C4-2B (cell line): ENCODE measurements around the gene SPATA33.

Experiments
- H3K27ac ChIP-seq: fragments of 450-650 bp; 2 replicates; pipeline ENCODE4 v1.5.1; 2017
- ZFX ChIP-seq: fragments of 450-650 bp; IDR thresholded peaks from 2 replicates; pipeline ENCODE4 v1.6.1; 2017
- TF ChIP-seq, protein P1 (sequence below): fragments of 450-650 bp; conservative IDR thresholded peaks from 2 replicates; pipeline ENCODE4 v1.5.1; 2017; ENCODE audit warnings: mild to moderate bottlenecking

SPATA33 gene

DNA sequence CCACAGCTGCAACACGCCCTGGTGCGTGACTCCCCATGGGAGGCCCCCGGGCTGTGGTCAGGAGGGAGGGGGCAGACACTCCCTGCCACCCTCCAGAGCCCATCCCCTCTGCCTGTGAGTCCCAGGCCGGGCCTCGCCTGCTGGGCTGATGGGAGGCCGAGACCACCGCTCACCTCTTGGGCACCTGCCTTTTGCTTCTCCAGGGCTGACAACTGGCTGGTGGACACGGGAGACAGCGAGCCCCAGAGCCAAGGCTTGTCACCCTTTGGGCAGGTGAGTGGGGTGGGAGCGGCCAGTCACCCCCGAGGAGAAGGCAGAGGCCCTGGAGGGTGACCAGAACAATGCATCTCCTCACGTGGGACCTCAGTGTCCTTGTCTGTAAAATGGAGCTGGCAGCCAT is 21.0 kb upstream of the SPATA33 start:
- TF ChIP-seq, protein P1, sequence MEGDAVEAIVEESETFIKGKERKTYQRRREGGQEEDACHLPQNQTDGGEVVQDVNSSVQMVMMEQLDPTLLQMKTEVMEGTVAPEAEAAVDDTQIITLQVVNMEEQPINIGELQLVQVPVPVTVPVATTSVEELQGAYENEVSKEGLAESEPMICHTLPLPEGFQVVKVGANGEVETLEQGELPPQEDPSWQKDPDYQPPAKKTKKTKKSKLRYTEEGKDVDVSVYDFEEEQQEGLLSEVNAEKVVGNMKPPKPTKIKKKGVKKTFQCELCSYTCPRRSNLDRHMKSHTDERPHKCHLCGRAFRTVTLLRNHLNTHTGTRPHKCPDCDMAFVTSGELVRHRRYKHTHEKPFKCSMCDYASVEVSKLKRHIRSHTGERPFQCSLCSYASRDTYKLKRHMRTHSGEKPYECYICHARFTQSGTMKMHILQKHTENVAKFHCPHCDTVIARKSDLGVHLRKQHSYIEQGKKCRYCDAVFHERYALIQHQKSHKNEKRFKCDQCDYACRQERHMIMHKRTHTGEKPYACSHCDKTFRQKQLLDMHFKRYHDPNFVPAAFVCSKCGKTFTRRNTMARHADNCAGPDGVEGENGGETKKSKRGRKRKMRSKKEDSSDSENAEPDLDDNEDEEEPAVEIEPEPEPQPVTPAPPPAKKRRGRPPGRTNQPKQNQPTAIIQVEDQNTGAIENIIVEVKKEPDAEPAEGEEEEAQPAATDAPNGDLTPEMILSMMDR: no peak
- TF ChIP-seq ZFX: no peak
- H3K27ac ChIP-seq: no peak overlapping the region

DNA sequence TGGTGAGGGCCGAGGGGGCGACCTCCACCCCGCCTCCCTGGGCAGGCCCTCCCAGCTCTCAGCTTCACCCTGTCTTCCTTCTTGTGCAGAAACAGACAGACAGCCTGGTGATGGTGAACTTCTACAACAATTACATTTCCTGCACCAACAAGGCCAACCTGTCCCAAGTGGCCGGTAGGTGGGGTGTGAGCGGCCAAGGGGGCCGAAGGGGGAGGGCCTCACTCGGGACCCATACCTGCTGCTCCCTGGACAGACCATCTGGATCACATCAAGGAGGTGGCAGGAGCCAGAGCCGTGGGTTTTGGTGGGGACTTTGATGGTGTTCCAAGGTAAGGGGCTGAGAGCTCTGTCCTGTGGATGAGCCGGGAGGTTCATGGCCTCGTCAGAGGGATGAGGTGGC is 20.3 kb upstream of the SPATA33 start:
- TF ChIP-seq, protein P1: no peak; the same call in 1 of the 2 replicates
- TF ChIP-seq ZFX: no peak
- H3K27ac ChIP-seq: no peak overlapping the region

DNA sequence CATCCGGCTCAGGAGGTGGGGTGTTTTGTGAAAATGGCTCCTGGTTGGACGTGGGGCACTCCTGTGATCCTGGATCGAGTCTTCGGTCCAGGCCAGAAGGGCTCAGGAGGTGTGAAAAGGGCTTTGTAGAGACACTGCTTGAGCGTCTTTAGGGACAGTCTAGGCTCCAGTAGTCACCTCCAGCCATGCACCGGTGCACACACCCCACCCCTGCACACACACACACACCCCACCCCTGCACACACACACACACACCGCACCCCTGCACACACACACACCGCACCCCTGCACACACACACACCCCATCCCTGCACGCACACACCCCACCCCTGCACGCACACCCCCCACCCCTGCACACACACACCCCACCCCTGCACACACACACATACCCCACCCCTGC is 19.2 kb upstream of the SPATA33 start:
- no peak overlapping the region for H3K27ac ChIP-seq
- TF ChIP-seq, protein P1: no peak
- no peak for TF ChIP-seq ZFX

DNA sequence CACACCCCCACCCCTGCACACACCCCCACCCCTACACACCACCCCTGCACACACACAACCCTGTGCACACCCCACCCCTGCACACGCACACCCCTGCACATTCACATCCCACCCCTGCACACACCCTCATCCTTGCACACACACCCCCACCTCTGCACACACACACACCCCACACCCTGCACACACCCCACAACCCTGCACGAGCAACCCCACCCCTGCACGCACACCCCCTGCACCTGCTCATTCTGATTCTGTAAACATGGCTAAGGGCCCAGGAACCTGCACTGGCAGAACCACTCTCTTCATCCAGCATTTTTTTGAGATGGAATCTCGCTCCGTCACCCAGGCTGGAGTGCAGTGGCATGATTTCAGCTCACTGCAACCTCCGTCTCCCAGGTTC is 18.3 kb upstream of the SPATA33 start:
- H3K27ac ChIP-seq: no peak overlapping the region
- TF ChIP-seq, protein P1: no peak
- no peak for TF ChIP-seq ZFX

DNA sequence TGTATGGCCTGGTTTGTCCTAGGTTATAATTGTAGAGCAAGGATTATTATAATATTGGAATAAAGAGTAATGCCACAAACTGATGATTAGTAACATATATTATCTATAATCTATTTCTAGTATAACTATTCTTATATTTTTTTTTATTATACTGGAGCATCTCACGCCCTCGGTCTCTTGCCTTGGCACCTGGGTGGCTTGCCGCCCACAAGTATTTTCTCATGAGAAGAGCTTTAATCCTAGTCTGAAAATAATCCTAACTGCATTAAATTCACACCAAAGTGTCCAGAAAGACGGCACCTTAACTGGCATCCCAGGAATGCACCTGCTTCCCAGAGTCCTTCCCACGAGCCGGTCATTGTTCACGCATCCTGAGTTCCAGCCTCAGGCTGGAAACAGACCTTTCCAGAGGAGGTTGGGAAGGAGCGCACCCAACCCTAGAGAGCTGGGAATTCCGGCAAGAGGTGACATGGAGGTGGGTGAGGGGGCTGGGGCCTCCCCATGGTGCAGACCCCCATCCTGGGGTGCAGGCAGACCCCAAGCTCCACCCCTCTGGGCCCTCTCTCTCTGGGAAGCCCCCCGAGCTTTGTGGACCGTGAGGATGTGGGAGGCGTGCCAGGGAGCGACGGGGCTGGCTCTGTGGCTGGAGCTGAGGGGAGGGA is 16.0 kb upstream of the SPATA33 start:
- H3K27ac ChIP-seq: no peak overlapping the region
- no peak for TF ChIP-seq ZFX
- TF ChIP-seq, protein P1: peak; percentile 57; the same call in 1 of the 2 replicates

DNA sequence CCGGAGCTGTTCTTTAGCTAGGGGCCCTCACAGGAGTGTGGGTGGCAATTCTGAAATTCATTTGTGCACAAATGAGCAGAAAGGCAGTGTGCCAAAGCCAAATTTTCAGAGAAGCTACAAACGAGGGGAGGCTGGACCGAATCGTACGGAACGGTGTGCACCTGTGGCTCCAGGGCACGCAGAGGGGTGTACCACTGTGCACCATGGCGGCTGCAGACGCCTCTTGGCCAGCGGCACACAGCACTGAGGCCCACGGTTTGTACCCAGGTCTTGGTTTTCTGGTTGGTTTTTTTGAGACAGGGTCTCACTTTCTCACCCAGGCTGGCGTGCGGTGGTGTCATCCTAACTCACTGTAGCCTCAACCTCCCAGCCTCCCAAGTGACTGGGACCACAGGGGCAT is 15.1 kb upstream of the SPATA33 start:
- no peak overlapping the region for H3K27ac ChIP-seq

DNA sequence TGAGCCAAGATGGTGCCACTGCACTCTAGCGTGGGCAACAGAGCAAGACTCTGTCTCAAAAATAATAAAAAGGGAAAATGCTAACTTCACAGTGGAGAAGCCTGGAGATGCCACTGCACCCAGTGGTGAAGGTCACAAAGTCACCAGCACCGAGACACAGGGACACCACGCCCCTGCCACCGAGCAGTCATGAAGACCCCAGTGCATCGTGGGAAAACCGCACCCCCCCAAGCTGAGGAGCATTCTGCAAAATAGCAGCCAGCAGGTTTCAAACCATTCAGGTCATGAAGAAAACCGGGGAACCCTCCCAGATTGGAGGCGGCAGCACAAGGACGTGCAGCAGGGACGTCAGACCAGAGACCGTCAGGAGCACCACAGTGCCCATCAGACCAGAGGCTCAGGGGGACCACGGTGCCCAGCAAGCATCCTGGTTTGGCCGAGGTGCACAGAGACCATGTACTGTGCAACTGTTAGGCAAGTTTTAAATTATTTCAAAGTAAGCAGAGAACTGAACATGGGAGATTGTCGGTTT is 13.8 kb upstream of the SPATA33 start:
- no peak for TF ChIP-seq ZFX
- TF ChIP-seq, protein P1: no peak

More for the DNA sequence above, 15.1 kb upstream of the SPATA33 start:
- TF ChIP-seq, protein P1: no peak
- TF ChIP-seq ZFX: no peak

More for the DNA sequence above, 13.8 kb upstream of the SPATA33 start:
- no peak overlapping the region for H3K27ac ChIP-seq
